ENCODE data around the gene BCO2.

BCO2 gene

DNA sequence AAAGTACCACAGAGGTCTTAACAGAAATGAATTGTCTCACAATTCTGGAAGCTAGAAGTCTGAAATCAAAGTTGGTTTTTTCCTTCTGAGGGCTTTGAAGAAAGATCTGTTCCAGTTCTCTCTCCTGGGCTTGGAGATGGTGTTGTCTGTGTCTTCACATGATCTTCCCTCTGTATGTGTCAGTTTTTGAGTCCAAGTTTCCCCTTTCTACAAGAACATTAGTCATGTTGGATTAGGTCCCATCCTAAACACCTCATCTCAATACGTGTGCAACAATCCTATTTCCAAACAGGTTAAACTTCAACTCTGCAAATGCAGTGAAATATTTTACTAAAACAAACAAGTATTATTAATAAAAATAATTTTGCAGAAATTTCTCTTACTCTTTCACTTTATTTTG is 47.8 kb downstream of the BCO2 start:
- TF ChIP-seq CTCF (IDR thresholded peaks at IDR 0.05) = no peak

DNA sequence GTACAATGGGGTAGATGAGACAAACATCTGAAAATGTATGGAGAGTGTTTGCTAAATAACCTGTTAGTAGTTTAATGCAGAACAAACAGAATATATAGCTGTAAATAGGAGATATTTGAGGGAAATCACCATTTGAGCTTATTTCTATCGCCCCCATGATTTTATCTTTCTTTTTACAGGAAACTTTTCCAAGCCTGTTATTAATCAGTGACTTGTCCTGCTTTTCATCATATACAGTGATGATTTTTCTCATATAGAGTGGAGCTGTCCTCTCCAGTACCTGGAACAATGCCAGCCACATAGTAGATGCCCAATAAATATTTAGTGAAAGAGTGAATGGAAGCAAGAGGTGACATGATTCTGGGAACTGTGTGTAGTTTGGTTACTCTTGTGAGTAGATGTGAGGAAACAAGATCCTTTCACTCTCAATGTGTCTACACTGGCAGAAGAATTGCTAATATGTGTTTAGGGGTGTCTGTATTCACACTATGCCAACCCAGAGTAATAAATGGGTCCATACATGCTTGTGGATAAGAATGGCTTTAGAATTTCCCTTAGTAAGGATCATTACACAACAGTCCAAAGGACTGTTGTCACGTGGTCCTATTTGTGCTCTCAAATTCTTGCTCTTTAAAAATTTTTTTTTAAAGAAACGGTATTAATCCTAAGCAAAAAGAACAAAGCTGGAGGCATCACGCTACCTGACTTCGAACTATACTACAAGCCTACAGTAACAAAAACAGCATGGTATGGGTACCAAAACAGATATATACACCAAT is 48.6 kb downstream of the BCO2 start:
- TF ChIP-seq CTCF (IDR thresholded peaks at IDR 0.05) = no peak

- TF ChIP-seq CTCF (IDR thresholded peaks at IDR 0.05) = no peak
Observed at GRCh38 chr11:112225753-112226061, 50.4 kb downstream of the BCO2 start.

DNA sequence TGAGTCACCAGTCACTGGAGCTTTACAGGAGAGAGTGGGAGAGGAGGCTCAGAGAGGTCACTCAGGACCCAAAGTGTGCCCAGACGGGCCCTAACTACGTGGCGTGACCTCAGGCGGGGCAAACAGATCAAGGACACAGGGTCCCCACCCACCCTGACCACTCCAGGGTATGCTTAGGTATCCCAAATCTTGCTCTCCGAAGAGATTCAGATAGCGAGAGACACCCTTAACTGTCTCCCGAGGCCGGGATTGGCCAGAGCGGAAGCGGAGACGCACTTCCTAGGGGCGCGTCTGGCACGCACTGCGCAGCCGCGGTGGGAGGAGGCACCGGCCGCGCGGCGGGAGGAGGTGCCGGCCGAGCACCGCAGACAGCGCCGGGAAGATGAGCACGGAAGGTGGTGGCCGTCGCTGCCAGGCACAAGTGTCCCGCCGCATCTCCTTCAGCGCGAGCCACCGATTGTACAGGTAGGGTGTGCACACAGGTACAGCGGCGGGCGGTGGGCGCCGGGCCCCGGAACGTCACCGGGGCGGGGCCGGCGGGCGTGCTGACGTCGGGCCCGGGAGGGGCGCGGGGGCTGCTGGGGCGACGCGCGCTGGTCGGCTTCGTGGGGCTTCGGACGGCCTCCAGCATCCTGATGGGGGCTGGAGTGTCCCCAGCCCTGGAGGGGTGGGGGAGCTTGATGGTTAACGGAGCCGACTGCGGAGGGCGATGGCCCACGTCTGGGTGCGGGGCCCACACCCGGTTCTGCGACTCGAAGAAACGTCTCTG is 50.9 kb downstream of the BCO2 start, which contains the start of gene PTS:
TSS of gene PTS (plus strand) at position 367 of the 769 bp plus-strand sequence. CDS start at position 383, 16 bp downstream.
- no peak for TF ChIP-seq CTCF (IDR thresholded peaks at IDR 0.05)

DNA sequence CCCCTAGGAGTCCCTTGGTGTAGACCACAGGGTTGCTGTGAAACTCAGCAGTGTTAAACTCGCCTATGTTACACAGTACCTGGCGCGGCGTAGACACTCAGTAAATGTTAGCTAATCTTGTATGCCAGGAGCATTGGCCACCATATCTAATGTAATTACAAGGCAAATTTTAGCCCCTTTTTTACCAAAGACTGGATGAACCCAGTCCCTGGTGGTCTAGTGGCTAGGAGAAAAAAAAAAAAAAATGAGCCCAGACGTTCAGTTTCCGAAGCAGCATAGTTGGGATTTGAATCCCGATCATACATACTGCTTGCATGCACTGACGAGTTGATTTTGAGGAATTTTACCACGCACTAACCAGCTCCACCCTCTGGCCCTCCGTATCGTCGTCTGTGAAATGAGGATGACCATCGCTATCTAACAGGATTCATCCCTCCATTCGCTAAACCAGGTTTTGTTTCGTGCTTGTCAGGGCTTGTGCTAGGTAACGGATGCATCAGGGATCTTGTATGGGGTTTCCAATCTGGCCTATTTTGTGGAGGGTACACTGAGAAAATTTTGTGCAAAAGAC is 51.6 kb downstream of the BCO2 start:
- TF ChIP-seq CTCF (IDR thresholded peaks at IDR 0.05) = no peak

- TF ChIP-seq CTCF (IDR thresholded peaks at IDR 0.05) = no peak
Observed at GRCh38 chr11:112227471-112227870, 52.2 kb downstream of the BCO2 start.

DNA sequence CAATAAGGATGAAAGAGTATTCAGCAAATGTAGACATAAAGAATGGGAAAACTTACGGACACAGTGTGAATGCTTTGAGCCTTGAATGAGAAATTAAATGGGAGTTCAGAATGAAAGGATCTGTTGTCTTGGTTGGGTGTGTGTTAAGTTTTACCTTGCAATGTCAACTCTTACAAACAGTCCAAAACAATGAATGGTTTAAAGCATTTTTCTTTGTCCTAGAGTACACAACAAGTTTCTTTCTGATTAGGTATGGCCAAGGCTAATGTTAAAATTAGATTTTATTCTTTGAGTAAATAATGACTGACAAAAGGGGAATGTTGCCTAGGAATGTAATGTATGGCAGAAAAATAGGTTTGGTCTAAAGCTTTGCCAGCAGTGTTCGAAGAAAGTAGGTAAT is 53.4 kb downstream of the BCO2 start:
- TF ChIP-seq CTCF (IDR thresholded peaks at IDR 0.05) = no peak

Data from LNCAP (cell line).